Natural killer cell (primary cell): ENCODE data around the gene EMILIN1. TPM values are rescaled to one million over a fixed set of nuclear protein-coding genes. Genes with fewer than 3 reads are reported as not detected.

Source experiments
- ATAC-seq, 3 donors: fragments of 150-1000 bp in 2 of 3; fragments of 200-7000 bp in 1 of 3; cut with Tn5 transposase; 1 replicate in 1 of 3; 2 replicates in 2 of 3; pipeline ENCODE4 v1.10.0; 2021; ENCODE audit warnings: mild to moderate bottlenecking in 2 of 3, moderate library complexity in 2 of 3
- DNase-seq, 2 donors: peaks; one replicate each; pipeline versions ENCODE4 v3.0.0 to v3.0.0-alpha.2; 2013 to 2021; ENCODE audit warnings: mixed read lengths in 1 of 2
- H3K27ac ChIP-seq: one replicate; pipeline ENCODE4 v1.5.1; 2013; ENCODE audit warnings: mild to moderate bottlenecking, low read length
- H3K27me3 ChIP-seq: one replicate; pipeline ENCODE4 v1.6.1; 2013; ENCODE audit warnings: low read length; ENCODE audit not compliant: control insufficient read depth, insufficient read depth
- H3K36me3 ChIP-seq: one replicate; pipeline ENCODE4 v1.6.1; 2013; ENCODE audit warnings: low read length; ENCODE audit not compliant: control insufficient read depth, insufficient read depth
- H3K4me1 ChIP-seq: one replicate; pipeline ENCODE4 v1.6.1; 2013; ENCODE audit warnings: low read length; ENCODE audit not compliant: control insufficient read depth, insufficient read depth
- H3K4me3 ChIP-seq: one replicate; pipeline ENCODE4 v1.5.1; 2013; ENCODE audit warnings: low read length
- H3K9me3 ChIP-seq: one replicate; pipeline ENCODE4 v1.6.1; 2013; ENCODE audit warnings: low read length; ENCODE audit not compliant: control insufficient read depth, insufficient read depth
- H3K27ac Mint-ChIP-seq, 2 donors: one replicate each; pipeline ENCODE4 v1.8.0; 2022; ENCODE audit warnings: mild to moderate bottlenecking in 2 of 2, mixed read lengths in 2 of 2, moderate library complexity in 1 of 2
- H3K27me3 Mint-ChIP-seq, 2 donors: one replicate each; pipeline ENCODE4 v1.8.0; 2022; ENCODE audit warnings: low read depth in 2 of 2, mixed read lengths in 2 of 2
- H3K36me3 Mint-ChIP-seq: one replicate; pipeline ENCODE4 v1.8.0; 2022; ENCODE audit warnings: mixed read lengths
- H3K4me1 Mint-ChIP-seq, 2 donors: one replicate each; pipeline ENCODE4 v1.8.0; 2022; ENCODE audit warnings: mixed read lengths in 2 of 2
- H3K4me3 Mint-ChIP-seq: one replicate; pipeline ENCODE4 v1.8.0; 2022; ENCODE audit warnings: mild to moderate bottlenecking, moderate library complexity, mixed read lengths
- H3K9me3 Mint-ChIP-seq, 2 donors: one replicate each; pipeline ENCODE4 v1.8.0; 2022; ENCODE audit warnings: mixed read lengths in 2 of 2
- WGBS: methylation state at CpG from one replicate; pipeline ENCODE4 v1.1.7; 2013; ENCODE audit warnings: missing lambda C conversion rate; ENCODE audit not compliant: insufficient coverage; 5-methylcytosine and 5-hydroxymethylcytosine counted together
- intact Hi-C: fragments of 100-400 bp; cut with micrococcal nuclease; formaldehyde crosslinking; loops from one replicate; pipeline ENCODE4 v1.14.2; 2022
- total RNA-seq, 4 donors: library from RNA; stranded (reverse); fragments of 120-200 nt in 1 of 4; gene quantifications; one replicate each; pipeline versions ENCODE4 v1.2.3 to v1.2.4, GENCODE V29; 2013 to 2022
- TF ChIP-seq, protein P1 (sequence below): fragments of 200-600 bp; IDR thresholded peaks from one replicate; pipeline ENCODE4 v1.8.0; 2022; ENCODE audit warnings: antibody characterized with exemption

EMILIN1 gene
- total RNA-seq, 3 donors from 2014 or later (not counting 1 experiment from before 2014, with no cell fraction given): 0.31 to 0.78 (median 0.41) TPM

DNA sequence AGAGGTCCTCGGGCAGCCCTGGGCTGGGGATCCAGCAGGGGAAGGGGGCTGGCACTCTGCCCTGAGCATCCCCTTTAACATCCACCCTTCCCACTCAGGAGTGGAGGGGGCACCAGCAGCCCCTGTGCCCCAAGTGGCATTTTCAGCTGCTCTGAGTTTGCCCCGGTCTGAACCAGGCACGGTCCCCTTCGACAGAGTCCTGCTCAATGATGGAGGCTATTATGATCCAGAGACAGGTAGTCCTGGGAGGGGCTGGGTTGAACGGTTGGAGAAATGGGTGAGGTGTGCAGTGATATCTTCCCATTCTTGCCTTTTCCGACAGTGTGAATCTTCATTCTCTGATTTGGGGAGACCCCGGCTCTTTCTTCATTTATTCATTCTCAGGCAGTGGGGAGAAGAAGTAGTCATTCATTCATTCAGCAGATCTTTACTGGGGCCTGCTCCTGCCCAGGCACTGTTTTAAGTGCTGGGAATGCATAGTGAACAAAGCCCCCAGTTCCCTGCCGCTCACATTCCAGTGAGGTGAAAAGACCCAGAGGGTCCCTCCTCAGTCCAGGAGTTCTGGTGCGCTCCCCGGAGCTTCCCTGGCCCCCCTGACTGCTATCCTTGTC lies 6.8 kb downstream of the EMILIN1 start:
- Histone ChIP-seq H3K4me1 (peaks cover 43% of the 10 kb centered on the region), H3K36me3 (no peaks in the 10 kb centered on the region), H3K27me3 (no peaks in the 10 kb centered on the region), H3K4me3 (peak overlapping the region; percentile 65), H3K27ac (peak overlapping the region; percentile 82), H3K9me3 (no peaks in the 10 kb centered on the region)
- H3K4me1 Mint-ChIP-seq: peaks cover 29 to 40% of the 10 kb centered on the region in 2 donors
- no peaks in the 10 kb centered on the region for H3K27me3 Mint-ChIP-seq
- no peaks in the 10 kb centered on the region for H3K36me3 Mint-ChIP-seq
- TF ChIP-seq, protein P1, sequence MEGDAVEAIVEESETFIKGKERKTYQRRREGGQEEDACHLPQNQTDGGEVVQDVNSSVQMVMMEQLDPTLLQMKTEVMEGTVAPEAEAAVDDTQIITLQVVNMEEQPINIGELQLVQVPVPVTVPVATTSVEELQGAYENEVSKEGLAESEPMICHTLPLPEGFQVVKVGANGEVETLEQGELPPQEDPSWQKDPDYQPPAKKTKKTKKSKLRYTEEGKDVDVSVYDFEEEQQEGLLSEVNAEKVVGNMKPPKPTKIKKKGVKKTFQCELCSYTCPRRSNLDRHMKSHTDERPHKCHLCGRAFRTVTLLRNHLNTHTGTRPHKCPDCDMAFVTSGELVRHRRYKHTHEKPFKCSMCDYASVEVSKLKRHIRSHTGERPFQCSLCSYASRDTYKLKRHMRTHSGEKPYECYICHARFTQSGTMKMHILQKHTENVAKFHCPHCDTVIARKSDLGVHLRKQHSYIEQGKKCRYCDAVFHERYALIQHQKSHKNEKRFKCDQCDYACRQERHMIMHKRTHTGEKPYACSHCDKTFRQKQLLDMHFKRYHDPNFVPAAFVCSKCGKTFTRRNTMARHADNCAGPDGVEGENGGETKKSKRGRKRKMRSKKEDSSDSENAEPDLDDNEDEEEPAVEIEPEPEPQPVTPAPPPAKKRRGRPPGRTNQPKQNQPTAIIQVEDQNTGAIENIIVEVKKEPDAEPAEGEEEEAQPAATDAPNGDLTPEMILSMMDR: no peak
- peak overlapping the region; percentile 80 for H3K4me3 Mint-ChIP-seq
- no peaks in the 10 kb centered on the region for H3K9me3 Mint-ChIP-seq
- DNase-seq (no peak), ATAC-seq (no peak)
- WGBS: 72% methylated on average over 8 of the region's 10 CpGs
- H3K27ac Mint-ChIP-seq: peak overlapping the region; percentile 79 to 87
- intact Hi-C loops: loop anchor here (5.0 to 10.0 kb wide), 2 partner anchors 50 to 127 kb away; partner anchors contain the start of genes ATRAID, PREB, PRR30 and SLC5A6

DNA sequence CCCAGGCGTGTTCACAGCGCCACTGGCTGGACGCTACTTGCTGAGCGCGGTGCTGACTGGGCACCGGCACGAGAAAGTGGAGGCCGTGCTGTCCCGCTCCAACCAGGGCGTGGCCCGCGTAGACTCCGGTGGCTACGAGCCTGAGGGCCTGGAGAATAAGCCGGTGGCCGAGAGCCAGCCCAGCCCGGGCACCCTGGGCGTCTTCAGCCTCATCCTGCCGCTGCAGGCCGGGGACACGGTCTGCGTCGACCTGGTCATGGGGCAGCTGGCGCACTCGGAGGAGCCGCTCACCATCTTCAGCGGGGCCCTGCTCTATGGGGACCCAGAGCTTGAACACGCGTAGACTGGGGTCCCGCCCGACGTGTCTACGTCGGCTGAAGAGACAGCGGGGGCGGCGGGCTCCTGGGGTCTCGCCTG lies 7.3 kb downstream of the EMILIN1 start:
- Mint-ChIP-seq H3K27me3 (no peaks in the 10 kb centered on the region), H3K36me3 (no peaks in the 10 kb centered on the region), H3K9me3 (no peaks in the 10 kb centered on the region), H3K4me3 (peak overlapping the region; percentile 80), H3K27ac (peak overlapping the region; percentile 79 to 87), H3K4me1 (peaks cover 28 to 34% of the 10 kb centered on the region in 2 donors)
- DNase-seq: no peak
- no peaks in the 10 kb centered on the region for H3K36me3 ChIP-seq
- peaks cover 40% of the 10 kb centered on the region for H3K4me1 ChIP-seq
- H3K27ac ChIP-seq: peak overlapping the region; percentile 82
- 3% methylated on average over 38 of the region's 38 CpGs for WGBS
- peak in 1 of 3 donors; percentile 0 for ATAC-seq
- H3K4me3 ChIP-seq: peak overlapping the region; percentile 65
- no peaks in the 10 kb centered on the region for H3K27me3 ChIP-seq
- TF ChIP-seq, protein P1: no peak
- H3K9me3 ChIP-seq: no peaks in the 10 kb centered on the region
- intact Hi-C loops: loop anchor here (1.0 to 10.0 kb wide), 4 partner anchors 14 to 127 kb away; partner anchors contain the start of genes AGBL5, ATRAID, OST4 and PREB

DNA sequence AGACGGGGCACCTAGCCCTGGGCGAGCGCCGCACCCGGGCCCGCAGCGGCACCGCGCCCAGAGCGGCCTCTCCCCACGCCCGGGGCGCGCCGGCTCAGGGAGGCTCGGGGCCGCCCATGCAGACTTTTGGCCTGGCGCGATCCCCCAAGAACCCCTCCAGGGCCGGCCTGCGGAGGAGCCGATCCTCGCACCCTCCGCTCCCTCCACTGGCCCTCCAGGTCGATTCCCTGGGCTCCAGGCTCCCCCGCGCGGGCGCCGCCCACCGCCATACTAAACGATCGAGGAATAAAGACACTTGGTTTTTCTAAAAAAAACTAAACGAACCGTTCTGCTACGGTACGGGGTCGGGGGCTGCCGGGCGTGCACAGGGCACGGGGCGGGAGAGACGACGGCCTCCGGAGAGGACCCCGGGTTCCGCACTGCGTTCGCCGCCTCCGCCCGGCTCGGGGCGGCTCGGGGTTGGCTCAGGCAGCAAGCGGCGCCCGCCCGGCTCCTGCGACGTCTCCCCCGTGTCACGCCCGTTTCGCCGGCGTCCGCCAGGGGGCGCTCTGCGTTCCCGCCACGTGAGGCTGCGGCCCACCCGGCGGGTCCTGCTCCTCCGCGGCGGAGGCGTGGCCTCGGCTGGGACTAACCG lies 7.8 kb downstream of the EMILIN1 start:
- peak overlapping the region; percentile 65 for H3K4me3 ChIP-seq
- peak overlapping the region; percentile 82 for H3K27ac ChIP-seq
- WGBS: under 1% methylated on average over 81 of the region's 81 CpGs
- H3K4me1 ChIP-seq: peaks cover 34% of the 10 kb centered on the region
- TF ChIP-seq, protein P1: peak; percentile 86
- peak overlapping the region; percentile 89 for H3K4me3 Mint-ChIP-seq
- ATAC-seq: peak; percentile 93 to 98 (median 96)
- H3K27me3 ChIP-seq: no peaks in the 10 kb centered on the region
- intact Hi-C loops: loop anchor here (1.0 to 10.0 kb wide), 4 partner anchors 15 to 126 kb away; partner anchors contain the start of genes AGBL5, ATRAID, OST4 and PREB
- H3K27me3 Mint-ChIP-seq: no peaks in the 10 kb centered on the region
- DNase-seq: peak; percentile 99
- H3K9me3 ChIP-seq: no peaks in the 10 kb centered on the region
- H3K36me3 ChIP-seq: no peaks in the 10 kb centered on the region
- H3K27ac Mint-ChIP-seq: peak overlapping the region; percentile 60 to 87
- no peaks in the 10 kb centered on the region for H3K36me3 Mint-ChIP-seq
- H3K9me3 Mint-ChIP-seq: no peaks in the 10 kb centered on the region
- peaks cover 23 to 29% of the 10 kb centered on the region in 2 donors for H3K4me1 Mint-ChIP-seq
